Stimulated activated CD8-positive, alpha-beta memory T cell treated with anti-CD3 and anti-CD28 coated beads, Interleukin-15, amount 100 ng/mL, for 48 hours (primary cell): Measurements from ENCODE around the gene CFAP69.
"Not testable (repeated sequence)": the region's sequence is repeated elsewhere in the genome, so short reads cannot be mapped to it uniquely, and the experiment has no call there.

Source experiments
- DNase-seq, 2 donors: peaks; one replicate each; pipeline ENCODE4 v3.0.0-alpha.2; 2020; ENCODE audit warnings: low read depth in 2 of 2

The CFAP69 gene

DNA sequence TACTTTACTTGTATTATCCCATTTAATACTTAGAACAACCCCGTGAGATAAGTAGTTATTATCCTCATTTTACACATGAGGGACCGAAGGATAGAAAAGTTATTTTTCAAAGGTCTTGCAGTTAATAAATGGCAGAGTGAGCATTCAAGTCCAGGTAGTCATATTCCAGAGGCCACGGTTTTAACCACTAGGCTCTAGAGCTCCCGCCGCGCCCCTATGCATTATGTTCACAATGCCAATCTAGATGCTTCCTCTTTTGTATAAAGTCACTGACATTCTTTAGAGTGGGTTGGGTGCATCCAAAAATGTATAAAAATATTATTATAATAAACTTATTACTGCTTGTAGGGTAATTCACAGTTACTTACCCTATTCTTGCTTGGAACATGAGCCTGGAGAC is 11.4 kb upstream of the CFAP69 start:
- DNase-seq: no peak

- DNase-seq: no peak
These were observed 8.2 kb upstream of the CFAP69 start for GRCh38 chr7:90236721-90237289.

GRCh38 chr7:90238022-90238421 is 7.0 kb upstream of the CFAP69 start:
- no peak for DNase-seq

GRCh38 chr7:90238583-90238982 is 6.4 kb upstream of the CFAP69 start:
- no peak for DNase-seq

- no peak for DNase-seq
These were observed 5.9 kb upstream of the CFAP69 start for GRCh38 chr7:90239050-90239449.

- DNase-seq: no peak
These were observed 5.2 kb upstream of the CFAP69 start for GRCh38 chr7:90239625-90240228.

DNA sequence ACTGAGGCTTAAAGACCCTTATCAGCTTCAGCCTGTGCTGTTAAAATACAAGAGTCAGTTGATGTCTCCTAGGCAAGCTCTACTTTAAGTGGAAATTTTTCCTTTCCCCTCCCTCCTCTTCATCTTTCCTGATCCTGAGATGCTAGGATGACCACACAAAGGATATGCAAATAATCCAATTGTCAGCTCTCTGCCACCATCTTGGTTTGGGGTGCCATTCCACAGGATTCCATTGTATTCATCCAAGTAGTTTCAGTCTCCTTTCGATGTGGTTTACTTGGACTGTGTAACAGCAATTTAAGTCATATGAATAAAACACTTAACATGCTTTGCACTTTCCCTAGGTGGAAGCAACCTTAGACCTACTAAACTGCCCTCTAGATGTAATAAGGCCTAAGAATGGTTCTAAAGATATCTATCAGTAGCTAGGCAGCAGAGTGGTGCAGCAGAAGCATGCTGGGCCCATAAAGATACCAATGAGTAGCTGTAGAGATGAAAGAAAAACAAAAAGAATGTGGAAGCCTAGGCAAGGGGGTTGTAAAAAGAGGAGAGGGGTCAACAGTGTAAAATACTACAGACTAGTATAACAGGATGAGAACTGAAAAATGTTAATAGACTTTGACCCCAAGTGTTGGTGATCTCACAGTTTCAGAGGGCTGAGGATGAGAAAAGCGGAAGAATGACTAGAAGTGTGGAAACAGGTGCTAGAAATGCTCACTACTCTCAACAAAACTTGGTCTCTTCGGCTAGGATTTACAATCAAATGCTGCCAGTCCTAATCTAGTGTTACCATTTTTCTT is 2.4 kb upstream of the CFAP69 start:
- DNase-seq: no peak

- no peak for DNase-seq
These were observed 1.4 kb upstream of the CFAP69 start for GRCh38 chr7:90243556-90243955.

DNA sequence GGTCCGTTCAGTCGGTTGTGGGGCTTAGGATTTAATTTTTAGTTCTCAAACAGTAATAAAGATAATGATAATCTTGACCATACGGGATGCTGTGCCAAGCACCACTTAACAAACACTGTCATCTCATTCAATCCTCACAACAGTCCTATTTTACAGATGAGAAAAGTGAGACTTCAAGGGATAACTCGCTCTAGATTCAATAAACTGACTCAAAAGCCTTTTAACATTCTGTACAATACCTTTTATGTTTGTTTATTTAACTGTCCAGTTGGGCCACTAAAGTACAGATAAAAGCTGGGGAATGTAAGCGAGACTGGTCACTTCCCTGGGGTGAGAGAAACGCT is 437 bp upstream of the CFAP69 start:
- DNase-seq: no peak

- DNase-seq: no peak
These were observed 1.2 kb downstream of the CFAP69 start for GRCh38 chr7:90246171-90246570.

DNA sequence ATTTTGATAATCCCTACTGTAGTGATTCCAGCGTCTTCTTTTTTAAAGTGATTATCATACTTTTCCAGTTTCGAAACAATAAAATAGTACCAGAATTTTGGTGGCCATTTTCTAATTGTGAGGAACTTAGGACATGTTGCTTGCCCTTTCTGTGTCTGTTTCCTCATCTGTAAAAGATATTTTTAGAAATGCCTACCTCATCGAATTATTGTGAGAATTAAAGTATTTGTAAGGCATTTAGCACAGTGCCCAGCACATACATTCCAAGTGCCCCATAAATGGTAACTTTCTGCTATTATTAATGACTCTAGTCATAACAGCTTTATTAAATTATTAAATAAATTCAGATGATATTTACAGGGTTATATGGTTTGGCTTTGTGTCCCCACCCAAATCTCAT is 3.7 kb downstream of the CFAP69 start:
- DNase-seq: no peak

GRCh38 chr7:90250601-90251303 is 5.8 kb downstream of the CFAP69 start:
- DNase-seq: no peak

- DNase-seq: no peak
These were observed 6.3 kb downstream of the CFAP69 start for GRCh38 chr7:90251304-90251635.

DNA sequence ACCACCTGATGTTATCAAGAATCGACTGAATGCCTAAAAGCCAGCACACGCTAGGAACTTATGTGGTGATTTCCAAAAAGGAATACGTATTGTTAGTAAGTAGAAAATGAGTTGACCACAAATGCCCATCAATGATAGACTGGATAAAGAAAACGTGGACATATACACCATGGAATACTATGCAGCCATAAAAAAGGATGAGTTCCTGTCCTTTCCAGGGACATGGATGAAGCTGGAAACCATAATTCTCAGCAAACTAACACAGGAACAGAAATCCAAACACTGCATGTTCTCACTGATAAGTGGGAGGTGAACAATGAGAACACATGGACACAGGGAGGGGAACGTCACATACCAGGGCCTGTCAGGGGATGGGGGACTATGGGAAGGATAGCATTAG is 11.0 kb downstream of the CFAP69 start:
- DNase-seq: not testable (repeated sequence)

GRCh38 chr7:90256778-90257177 is 11.8 kb downstream of the CFAP69 start:
- no peak for DNase-seq

DNA sequence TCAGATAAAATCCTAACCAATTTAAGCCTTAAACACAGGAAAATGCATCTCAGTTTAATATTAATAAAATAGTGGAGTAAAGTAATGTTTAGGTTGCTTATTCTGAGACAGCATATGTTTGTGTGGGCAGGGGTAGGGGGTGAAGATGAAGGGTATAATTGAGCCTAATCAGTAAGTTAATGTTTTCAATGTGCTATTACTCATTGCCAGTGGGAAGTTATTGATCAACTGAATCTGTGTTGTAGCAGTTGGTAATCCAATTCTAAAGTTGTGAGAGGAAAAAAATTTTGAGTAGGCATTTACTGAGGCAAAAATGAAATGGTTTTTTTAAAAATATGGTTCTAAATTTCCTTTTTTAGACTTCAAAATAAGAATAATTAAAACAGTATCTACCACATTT is 16.5 kb downstream of the CFAP69 start:
- DNase-seq: no peak

GRCh38 chr7:90262438-90262837 is 17.5 kb downstream of the CFAP69 start:
- DNase-seq: no peak

GRCh38 chr7:90266808-90267207 is 21.8 kb downstream of the CFAP69 start:
- no peak for DNase-seq

- no peak for DNase-seq
These were observed 22.4 kb downstream of the CFAP69 start for GRCh38 chr7:90267263-90267858.

- DNase-seq: no peak
These were observed 24.2 kb downstream of the CFAP69 start for GRCh38 chr7:90269163-90269562.

- no peak for DNase-seq
These were observed 25.6 kb downstream of the CFAP69 start for GRCh38 chr7:90270431-90271178.

DNA sequence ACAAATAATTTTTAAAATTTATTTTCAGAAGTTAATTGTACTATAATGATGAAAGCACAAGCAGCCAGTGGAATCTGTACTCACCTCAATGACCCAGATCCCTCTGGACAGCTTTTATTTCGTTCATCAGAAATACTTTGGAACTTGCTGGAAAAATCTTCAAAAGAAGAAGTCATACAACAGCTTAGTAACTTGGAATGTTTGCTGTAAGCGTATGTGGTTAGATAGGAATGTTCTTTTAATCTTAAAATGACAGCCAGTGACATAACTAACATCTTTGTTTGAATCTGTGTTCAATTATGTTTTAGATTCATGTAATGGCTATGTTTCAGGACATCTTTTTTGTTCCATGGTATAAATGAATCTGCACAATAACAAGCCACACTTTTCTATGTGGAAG is 26.8 kb downstream of the CFAP69 start:
- DNase-seq: no peak
